GM18499 (cell line): ENCODE data around the gene RASAL1.

Experiments used
- ATAC-seq: cut with Tn5 transposase; IDR thresholded peaks from one replicate; pipeline ENCODE4 v1.9.1; 2021; ENCODE audit warnings: moderate number of reproducible peaks; ENCODE audit not compliant: insufficient read depth, unreplicated experiment

The RASAL1 gene

GRCh38 chr12:113135178-113136127 is at the start of gene RASAL1:
TSS of gene RASAL1 (minus strand) at chr12:113135761. CDS start at chr12:113135462, 299 bp downstream.
- no peak for ATAC-seq

DNA sequence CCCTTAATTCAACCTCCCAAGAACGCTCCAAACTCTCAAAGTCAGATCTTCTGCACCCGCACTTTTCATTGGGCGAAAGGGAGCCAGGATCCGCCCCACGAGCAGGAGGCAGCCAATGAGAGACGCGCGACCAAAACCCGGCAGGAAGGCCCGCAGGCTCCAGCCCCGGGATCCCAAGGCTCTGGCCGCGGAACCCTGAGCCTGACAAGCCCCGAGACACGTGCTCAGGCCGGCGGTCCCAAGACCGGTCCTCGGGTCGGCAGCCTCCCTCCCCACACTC is 49.3 kb upstream of the RASAL1 start:
- peak; percentile 51 for ATAC-seq

DNA sequence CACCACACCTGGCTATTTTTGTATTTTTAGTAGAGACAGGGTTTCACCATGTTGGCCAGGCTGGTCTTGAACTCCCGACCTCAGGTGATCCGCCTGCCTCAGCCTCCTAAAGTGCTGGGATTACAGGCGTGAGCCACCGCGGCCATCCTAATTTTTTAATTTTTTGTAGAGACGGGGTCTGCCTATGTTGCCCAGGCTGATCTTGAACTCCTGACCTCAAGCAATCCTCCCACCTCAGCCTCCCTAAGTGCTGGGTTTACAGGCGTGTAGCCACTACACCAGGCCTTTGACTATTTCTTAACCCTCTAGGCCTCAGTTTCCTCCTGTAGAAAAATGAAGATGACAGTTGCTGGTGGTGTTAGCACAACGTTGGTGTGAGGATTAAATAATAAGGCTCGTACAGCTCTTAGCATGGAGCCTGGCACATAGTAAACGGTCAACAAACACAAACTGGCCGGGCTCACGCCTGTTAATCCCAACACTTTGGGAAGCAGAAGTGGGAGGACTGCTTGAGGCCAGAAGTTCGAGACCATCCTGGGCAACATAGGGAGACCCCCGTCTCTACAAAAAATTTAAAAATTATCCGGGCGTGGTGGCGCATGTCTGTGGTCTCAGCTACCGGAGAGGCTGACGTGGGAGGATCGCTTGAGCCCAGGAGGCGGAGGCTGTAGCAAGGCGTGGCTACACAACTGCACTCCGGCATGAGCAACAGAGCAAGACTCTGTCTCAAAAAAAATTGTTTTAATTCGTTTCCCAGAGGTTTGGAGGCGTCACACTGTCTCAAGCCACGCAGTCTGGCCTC is 48.7 kb upstream of the RASAL1 start:
- peak; percentile 27 for ATAC-seq

DNA sequence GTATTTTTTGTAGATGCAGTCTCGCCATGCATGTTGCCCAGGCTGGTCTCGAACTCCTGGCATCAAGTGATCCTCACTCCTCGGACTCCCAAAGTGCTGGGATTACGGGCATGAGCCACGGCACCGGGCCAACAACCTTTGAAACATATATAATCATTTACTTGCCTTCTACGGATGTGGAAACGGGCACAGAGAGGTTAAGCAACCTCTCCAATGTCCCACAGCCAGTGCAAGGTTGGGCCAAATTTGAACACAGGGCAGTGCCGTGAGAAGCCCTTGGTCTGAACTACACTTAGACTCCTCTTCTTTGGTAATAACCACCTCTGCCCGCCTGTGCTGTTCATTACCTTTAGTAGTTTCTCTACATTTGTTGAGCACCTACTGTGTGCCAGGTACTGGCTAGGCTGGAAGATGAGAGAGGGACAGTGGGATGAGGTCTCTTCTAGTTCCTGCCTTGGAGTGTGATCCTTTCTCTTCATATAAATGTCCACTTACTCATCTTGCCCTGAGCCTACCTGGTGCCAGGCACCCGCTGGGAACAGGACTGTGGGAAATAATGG is 47.5 kb upstream of the RASAL1 start:
- ATAC-seq = no peak

DNA sequence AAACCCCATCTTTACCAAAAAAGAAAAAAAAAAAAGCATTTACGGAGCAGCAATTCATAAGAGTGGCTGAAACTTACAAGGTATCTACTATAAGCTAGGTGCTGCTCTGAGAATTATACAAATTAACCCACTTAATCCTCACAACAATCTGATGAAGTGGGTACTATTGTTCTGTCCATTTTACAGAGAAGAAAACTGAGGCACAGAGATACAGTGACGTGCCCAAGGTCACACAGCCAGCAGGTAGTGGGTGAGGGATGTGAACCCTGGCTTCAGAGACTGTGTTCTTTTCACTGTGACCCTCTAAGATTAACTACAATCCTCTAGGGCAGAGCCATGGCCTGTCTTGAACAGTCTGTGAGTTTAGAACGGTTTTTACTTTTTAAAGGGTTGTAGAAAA is 46.4 kb upstream of the RASAL1 start:
- no peak for ATAC-seq

- no peak for ATAC-seq
These were observed 44.8 kb upstream of the RASAL1 start for GRCh38 chr12:113180333-113180732.

GRCh38 chr12:113179023-113179422 is 43.5 kb upstream of the RASAL1 start:
- ATAC-seq = no peak

DNA sequence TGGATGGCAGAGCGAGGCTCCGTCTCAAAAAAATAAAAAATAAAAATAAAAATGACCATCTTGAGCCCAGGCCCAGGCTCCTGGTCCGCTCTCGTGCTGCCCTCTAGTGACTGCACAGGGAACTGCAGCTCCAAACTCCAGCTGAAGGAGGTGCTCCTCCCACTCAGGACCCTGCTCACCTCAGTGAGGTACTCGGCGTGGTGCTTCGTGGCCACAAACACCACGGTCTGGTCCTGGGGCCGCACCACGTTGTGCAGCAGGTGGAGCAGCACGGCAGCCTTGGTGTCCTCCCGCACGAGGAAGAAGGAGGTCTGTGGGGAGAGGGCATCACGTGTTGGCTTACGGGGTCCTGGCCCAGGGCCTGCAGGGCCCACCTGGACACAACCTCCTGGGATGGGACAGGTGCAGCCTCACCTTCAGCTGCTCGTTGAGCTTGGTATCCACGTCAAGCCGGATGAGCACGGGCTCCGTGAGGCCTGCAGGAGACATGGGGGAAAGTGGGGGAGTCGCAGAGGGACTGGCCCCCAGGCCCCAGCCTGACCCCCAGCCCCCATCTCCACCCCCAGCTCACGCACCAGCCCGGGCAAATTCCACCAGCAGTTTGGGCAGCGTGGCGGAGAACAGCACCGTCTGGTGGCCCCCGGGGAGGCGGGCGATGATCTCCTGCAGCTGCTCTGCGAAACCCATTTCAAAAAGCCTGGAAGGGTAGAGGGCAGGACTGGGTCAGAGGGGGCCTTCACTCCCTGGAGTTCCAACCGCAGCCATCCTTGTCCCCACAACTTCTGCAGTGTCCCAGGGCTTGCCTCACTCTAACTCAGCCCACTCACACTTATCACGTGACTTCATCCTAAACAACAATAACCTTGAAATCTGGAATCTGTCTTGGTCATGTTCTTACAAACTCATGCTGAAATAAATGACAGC is 39.2 kb upstream of the RASAL1 start:
- no peak for ATAC-seq

GRCh38 chr12:113173081-113173698 is 37.6 kb upstream of the RASAL1 start:
- ATAC-seq = no peak

DNA sequence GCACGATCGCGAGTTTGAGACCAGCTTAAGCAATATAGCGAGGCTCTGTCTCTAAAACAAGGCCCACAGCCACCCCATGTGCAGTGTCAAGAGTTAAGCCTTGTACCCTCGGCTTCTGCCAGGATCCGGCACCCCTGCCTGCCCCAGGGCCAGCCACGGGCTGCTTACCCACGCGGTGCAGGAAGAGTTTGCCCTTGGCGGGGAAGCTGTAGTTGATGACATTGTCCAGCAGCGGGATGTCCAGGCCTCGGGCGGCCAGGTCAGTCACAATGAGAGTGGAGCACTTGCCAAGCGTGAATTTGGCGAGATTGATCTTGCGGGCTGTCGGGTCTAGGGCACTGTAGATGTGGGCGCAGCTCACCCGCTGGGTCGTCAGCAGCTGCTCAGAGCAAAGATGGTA is 36.6 kb upstream of the RASAL1 start:
- no peak for ATAC-seq

GRCh38 chr12:113171543-113171942 is 36.0 kb upstream of the RASAL1 start:
- no peak for ATAC-seq

GRCh38 chr12:113170926-113171325 is 35.4 kb upstream of the RASAL1 start:
- no peak for ATAC-seq

- ATAC-seq = no peak
These were observed 34.9 kb upstream of the RASAL1 start for GRCh38 chr12:113170457-113170856.

DNA sequence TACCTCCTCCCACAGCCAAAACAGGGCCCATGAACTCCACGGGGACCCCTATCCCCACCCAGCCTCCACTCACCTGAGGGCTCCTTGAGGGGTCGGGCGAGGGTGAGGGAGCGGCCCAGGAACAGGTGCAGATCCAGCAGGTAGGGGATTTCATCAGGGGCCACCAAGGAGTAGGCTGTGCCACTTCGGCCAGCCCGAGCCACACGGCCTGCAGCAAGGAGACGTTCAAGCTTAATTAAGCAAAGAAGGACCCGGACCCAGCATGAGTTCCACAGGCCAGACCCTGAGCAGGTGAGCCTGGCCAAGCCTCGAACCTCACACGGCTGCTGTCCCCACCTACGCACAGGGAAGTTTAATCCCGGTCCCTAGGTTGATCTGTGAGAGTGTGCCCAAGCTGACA is 34.1 kb upstream of the RASAL1 start:
- no peak for ATAC-seq

- no peak for ATAC-seq
These were observed 32.3 kb upstream of the RASAL1 start for GRCh38 chr12:113167868-113168267.

DNA sequence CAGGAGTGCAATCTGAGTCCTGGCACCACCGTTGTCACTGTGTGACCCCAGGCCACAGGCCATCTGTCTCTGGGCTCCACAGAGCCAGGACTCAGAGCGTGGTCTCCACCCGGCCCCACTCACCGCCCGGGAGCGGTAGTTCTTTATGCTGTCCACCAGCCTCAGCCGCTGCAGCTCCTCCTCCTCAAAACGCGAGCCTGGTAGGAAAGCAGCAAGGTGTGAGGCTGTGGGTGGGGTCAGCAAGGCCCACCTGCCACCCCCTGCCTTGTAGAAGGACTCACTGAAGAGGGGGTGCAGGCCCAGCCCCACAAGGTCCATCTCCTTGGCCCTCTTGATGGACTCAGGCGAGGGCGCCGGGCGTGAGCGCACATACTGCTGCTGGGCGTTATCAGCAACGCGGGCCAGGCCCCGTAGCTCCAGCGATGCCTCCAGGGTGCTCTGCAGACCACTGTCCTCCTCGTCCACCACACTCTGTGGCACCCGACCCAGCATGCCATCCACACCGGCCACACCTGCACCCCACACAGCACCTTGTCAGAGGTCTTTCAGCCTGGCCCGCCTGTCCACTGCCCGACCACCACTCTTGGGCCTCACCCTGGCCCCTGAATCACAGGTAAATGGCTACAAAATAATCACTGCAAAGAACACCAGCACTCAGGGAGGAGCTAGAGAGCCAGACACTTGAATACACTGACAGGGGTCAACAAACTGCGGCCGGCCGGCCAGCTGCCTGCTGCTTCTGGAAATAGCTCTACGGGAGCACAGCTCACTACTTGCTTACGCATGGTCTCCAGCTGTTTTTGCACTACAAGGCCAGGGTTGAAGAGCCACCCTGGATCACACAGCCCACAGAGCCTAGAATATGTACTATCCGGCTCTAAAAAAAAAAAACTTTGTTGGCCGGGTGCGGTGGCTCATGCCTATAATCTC is 30.2 kb upstream of the RASAL1 start:
- no peak for ATAC-seq

GRCh38 chr12:113164014-113164413 is 28.5 kb upstream of the RASAL1 start:
- ATAC-seq = no peak

DNA sequence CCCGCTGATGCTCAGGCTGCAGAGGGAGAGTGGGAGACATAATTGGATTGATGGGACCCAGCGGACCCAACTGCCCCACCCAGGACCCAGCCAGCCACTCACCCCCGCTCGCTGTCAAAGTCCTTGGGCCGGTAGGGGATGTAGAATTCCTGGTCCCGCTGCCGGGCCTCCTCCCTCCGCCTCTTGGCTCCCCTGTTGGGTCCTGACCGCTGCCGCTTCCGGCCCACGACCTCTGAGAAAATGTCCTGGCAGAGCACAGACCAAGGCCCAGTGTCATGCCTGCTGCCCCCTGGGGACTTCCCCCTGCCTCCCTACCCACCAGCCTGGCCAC is 27.4 kb upstream of the RASAL1 start:
- ATAC-seq = no peak
